Transverse colon (tissue), 4 donors: ENCODE data around the gene LRRC14B.

ENCODE experiments used
- CTCF ChIP-seq, 5 experiments: fragments of 200-600 bp in 3 of 5; fragments of 450-650 bp in 2 of 5; sonication (generic) in 3 of 5; IDR thresholded peaks; 1 replicate in 2 of 5; 2 replicates in 3 of 5; pipeline ENCODE4 v1.5.1; 2016 to 2017; ENCODE audit warnings: antibody characterized with exemption in 5 of 5, inconsistent platforms in 3 of 5, mild to moderate bottlenecking in 2 of 5, moderate library complexity in 1 of 5
- POLR2A ChIP-seq: fragments of 450-650 bp; IDR thresholded peaks from one replicate; pipeline ENCODE4 v1.6.1; 2016; ENCODE audit warnings: antibody characterized with exemption, mild to moderate bottlenecking, moderate library complexity
- POLR2AphosphoS5 ChIP-seq, 3 donors: sonication (generic); formaldehyde crosslinking; IDR thresholded peaks; one replicate each; pipeline ENCODE4 v1.6.1; 2016; ENCODE audit warnings: antibody characterized with exemption in 3 of 3

GRCh38 chr5:194102-194501 is 2.8 kb downstream of the LRRC14B start:
- TF ChIP-seq CTCF (IDR thresholded peaks at IDR 0.05) = no peak
- no peak for TF ChIP-seq POLR2A
- no peak for TF ChIP-seq POLR2AphosphoS5 (IDR thresholded peaks at IDR 0.05)
